Fibroblast of villous mesenchyme (primary cell): ENCODE results near the gene ARHGAP12. TPM values are rescaled to one million over a fixed set of nuclear protein-coding genes. Genes with fewer than 3 reads are reported as not detected.

Experiments
- DNase-seq: peaks from one replicate; pipeline ENCODE4 v3.0.0-alpha.2; 2010; ENCODE audit warnings: low read depth
- H3K4me3 ChIP-seq: 2 replicates; pipeline ENCODE4 v1.5.1; 2011; ENCODE audit warnings: low read depth, mild to moderate bottlenecking, low read length
- CTCF ChIP-seq: IDR thresholded peaks from 2 replicates; pipeline ENCODE4 v1.5.1; 2012; ENCODE audit warnings: low read depth, mild to moderate bottlenecking, low read length; ENCODE audit not compliant: insufficient read depth
- small RNA-seq: library from RNA; depleted of rRNA; stranded (forward); fragments of <200 nt; gene quantifications from one replicate; pipeline ENCODE3, GENCODE V24; 2012
- total RNA-seq: library from RNA; depleted of rRNA; stranded (reverse); fragments of >200 nt; gene quantifications from 2 replicates; pipeline ENCODE4 v1.2.3, GENCODE V29; 2012

ARHGAP12 gene
- total RNA-seq, 1 donor = 57.0 TPM

- H3K4me3 ChIP-seq = no peak overlapping the region
- no peak for TF ChIP-seq CTCF
- DNase-seq = no peak
Observed at GRCh38 chr10:31757831-31758230, 170.8 kb downstream of the ARHGAP12 start.

- TF ChIP-seq CTCF = no peak
- DNase-seq = no peak
- H3K4me3 ChIP-seq = no peak overlapping the region
Observed at GRCh38 chr10:31757386-31757791, 171.2 kb downstream of the ARHGAP12 start.

- TF ChIP-seq CTCF = no peak
- no peak overlapping the region for H3K4me3 ChIP-seq
- DNase-seq = no peak
Observed at GRCh38 chr10:31756729-31757110, 171.9 kb downstream of the ARHGAP12 start.

GRCh38 chr10:31756101-31756728 is 172.4 kb downstream of the ARHGAP12 start:
- no peak overlapping the region for H3K4me3 ChIP-seq
- no peak for DNase-seq
- TF ChIP-seq CTCF = no peak

Small RNA genes within 50 kb of the gene (small RNA-seq; reads per million reads assigned to genes)
- not detected for gene RF00019

Other genes starting within 250 kb of the ARHGAP12 start
- gene KIF5B, start 127.6 kb upstream of the ARHGAP12 start, total RNA-seq = 143 and 172 TPM in 2 replicates